ENCODE results near the gene FAM184B. TPM values are rescaled to one million over a fixed set of nuclear protein-coding genes. Genes with fewer than 3 reads are reported as not detected.

FAM184B gene
- total RNA-seq, 2 donors from 2014 or later, result 0.19 to 0.94 TPM

GRCh38 chr4:17807446-17807845 is 26.0 kb upstream of the FAM184B start:
- Histone ChIP-seq H3K4me3 (no peak overlapping the region), H3K4me1 (peaks cover 27% of the 10 kb centered on the region), H3K27ac (no peak overlapping the region)

DNA sequence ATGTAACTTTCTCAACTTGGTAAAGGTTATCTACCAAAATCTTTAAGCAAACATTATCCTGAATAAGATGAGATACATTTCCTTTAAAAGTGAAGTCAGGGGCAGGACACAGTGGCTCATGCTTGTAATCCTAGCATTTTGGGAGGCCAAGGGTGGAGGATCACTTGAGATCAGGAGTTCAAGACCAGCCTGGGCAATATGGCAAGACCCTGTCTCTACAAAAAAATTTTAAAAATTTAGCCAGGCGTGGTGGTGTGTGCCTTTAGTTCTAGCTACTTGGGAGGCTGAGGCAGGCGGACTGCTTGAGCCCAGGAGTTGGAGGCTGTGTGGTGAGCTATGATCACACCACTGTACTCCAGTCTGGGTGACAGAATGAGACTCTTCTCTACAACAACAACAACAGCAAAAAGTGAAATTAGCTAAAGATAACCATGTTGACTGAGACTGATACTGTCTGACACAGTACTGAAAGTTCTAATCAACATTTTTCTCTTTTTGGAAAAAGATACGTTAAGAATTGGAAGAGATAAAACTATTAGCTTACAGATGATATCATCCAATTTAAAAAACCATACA is 24.2 kb upstream of the FAM184B start:
- no peak overlapping the region for H3K27ac ChIP-seq
- peaks cover 25% of the 10 kb centered on the region for H3K4me1 ChIP-seq
- H3K4me3 ChIP-seq, result no peak overlapping the region
- peaks cover 8% of the 10 kb centered on the region for H3K36me3 ChIP-seq
- no peak for TF ChIP-seq CTCF (IDR thresholded peaks at IDR 0.05)
- intact Hi-C loops (cut with DNase I), result loop anchor here (10.0 kb wide), 2 partner anchors 191 to 251 kb away; partner anchors contain the start of gene MED28
- no peaks in the 10 kb centered on the region for H3K27me3 ChIP-seq
- H3K9me3 ChIP-seq, result no peaks in the 10 kb centered on the region
- H3K9ac ChIP-seq (ENCODE audit: low read depth in 2 of 2, low read length in 2 of 2), result no peak overlapping the region
- no peak for DNase-seq

More at GRCh38 chr4:17807446-17807845, 26.0 kb upstream of the FAM184B start:
- intact Hi-C loops (cut with DNase I), result loop anchor here (10.0 kb wide), 2 partner anchors 193 to 253 kb away; partner anchors contain the start of gene MED28
- Histone ChIP-seq H3K9me3 (no peaks in the 10 kb centered on the region), H3K27me3 (no peaks in the 10 kb centered on the region), H3K9ac (ENCODE audit: low read depth in 2 of 2, low read length in 2 of 2) (no peak overlapping the region), H3K36me3 (peaks cover 8% of the 10 kb centered on the region)
- DNase-seq, result no peak
- no peak for TF ChIP-seq CTCF (IDR thresholded peaks at IDR 0.05)

GRCh38 chr4:17797808-17798207 is 16.4 kb upstream of the FAM184B start:
- DNase-seq, result no peak
- Histone ChIP-seq H3K4me1 (no peaks in the 10 kb centered on the region), H3K9me3 (no peaks in the 10 kb centered on the region), H3K27me3 (no peaks in the 10 kb centered on the region), H3K27ac (no peak overlapping the region), H3K4me3 (no peak overlapping the region), H3K9ac (ENCODE audit: low read depth in 2 of 2, low read length in 2 of 2) (no peak overlapping the region), H3K36me3 (no peaks in the 10 kb centered on the region)
- intact Hi-C loops (cut with DNase I), result no loop called here
- no peak for TF ChIP-seq CTCF (IDR thresholded peaks at IDR 0.05)

GRCh38 chr4:17794730-17795129 is 13.3 kb upstream of the FAM184B start:
- Histone ChIP-seq H3K27me3 (no peaks in the 10 kb centered on the region), H3K36me3 (no peaks in the 10 kb centered on the region), H3K9me3 (no peaks in the 10 kb centered on the region), H3K4me1 (no peaks in the 10 kb centered on the region), H3K4me3 (no peak overlapping the region), H3K9ac (ENCODE audit: low read depth in 2 of 2, low read length in 2 of 2) (no peak overlapping the region), H3K27ac (no peak overlapping the region)
- intact Hi-C loops (cut with DNase I), result no loop called here
- no peak for TF ChIP-seq CTCF (IDR thresholded peaks at IDR 0.05)
- DNase-seq, result no peak

DNA sequence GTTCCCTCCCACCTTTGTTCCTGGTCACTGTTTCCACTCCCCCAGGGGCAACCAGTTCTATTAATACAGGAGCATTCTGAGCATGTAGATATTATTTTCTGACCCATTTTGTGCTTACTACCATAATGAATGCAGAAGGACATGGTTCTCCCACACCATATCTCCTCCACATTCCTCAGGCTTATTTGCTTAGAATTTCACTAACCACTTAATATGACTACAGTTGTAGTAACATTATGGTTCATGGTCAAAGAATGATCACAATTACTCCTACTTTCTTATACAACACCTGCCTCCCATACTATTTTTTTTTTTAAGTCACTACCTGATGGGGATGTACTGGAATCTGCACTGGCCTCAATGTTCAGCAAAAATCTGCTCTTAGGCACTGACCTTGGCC is 7.5 kb upstream of the FAM184B start:
- DNase-seq, result no peak
- Histone ChIP-seq H3K4me3 (no peak overlapping the region), H3K27me3 (no peaks in the 10 kb centered on the region), H3K36me3 (no peaks in the 10 kb centered on the region), H3K9me3 (no peaks in the 10 kb centered on the region), H3K9ac (ENCODE audit: low read depth in 2 of 2, low read length in 2 of 2) (no peak overlapping the region), H3K4me1 (no peaks in the 10 kb centered on the region), H3K27ac (no peak overlapping the region)
- TF ChIP-seq CTCF (IDR thresholded peaks at IDR 0.05), result no peak
- intact Hi-C loops (cut with DNase I), result no loop called here
